Body of pancreas (tissue), 4 donors: ENCODE results near the gene GRIP1. TPM values are rescaled to one million over a fixed set of nuclear protein-coding genes. Genes with fewer than 3 reads are reported as not detected.

Source experiments
- ATAC-seq: fragments of 150-250 bp; one replicate; pipeline ENCODE4 v1.9.1; 2016
- DNase-seq, 4 donors: peaks; one replicate each; pipeline ENCODE4 v3.0.0-alpha.2; 2019
- H3K27ac ChIP-seq, 4 donors: fragments of 200-600 bp; sonication (generic); 1 replicate in 3 of 4; 2 replicates in 1 of 4; pipeline versions ENCODE4 v1.5.1 to v1.6.1; 2016 to 2019; ENCODE audit warnings: mild to moderate bottlenecking in 1 of 4, mixed read lengths in 1 of 4, moderate library complexity in 1 of 4
- H3K27me3 ChIP-seq, 2 donors: fragments of 200-600 bp; sonication (generic); one replicate each; pipeline ENCODE4 v1.6.0; 2016; ENCODE audit warnings: mild to moderate bottlenecking in 1 of 2
- H3K36me3 ChIP-seq, 2 donors: fragments of 200-600 bp; sonication (generic); replicated peaks in 1 of 2; 2 replicates each; pipeline ENCODE4 v1.5.1; 2016; ENCODE audit warnings: low read depth in 2 of 2; ENCODE audit not compliant: insufficient read depth in 1 of 2
- H3K4me1 ChIP-seq: fragments of 200-600 bp; sonication (generic); one replicate; pipeline ENCODE4 v1.6.0; 2016
- H3K4me3 ChIP-seq, 2 donors: fragments of 200-600 bp; sonication (generic); 1 replicate in 1 of 2; 2 replicates in 1 of 2; pipeline ENCODE4 v1.5.1; 2016 to 2019
- H3K9me3 ChIP-seq, 3 donors: fragments of 200-600 bp; sonication (generic); 1 replicate in 2 of 3; 2 replicates in 1 of 3; pipeline ENCODE4 v1.5.1; 2016
- POLR2A ChIP-seq, 3 donors: fragments of 450-650 bp; IDR thresholded peaks; one replicate each; pipeline ENCODE4 v1.6.1; 2016; ENCODE audit warnings: antibody characterized with exemption in 3 of 3, mild to moderate bottlenecking in 2 of 3
- WGBS, 2 donors: methylation state at CpG; one replicate each; pipeline ENCODE4 v1.1.5; 2017; 5-methylcytosine and 5-hydroxymethylcytosine counted together
- intact Hi-C: fragments of 100-400 bp; cut with DNase I; formaldehyde crosslinking; loops from one replicate; pipeline ENCODE4 v1.15.1; 2023
- total RNA-seq, 2 donors: library from RNA; depleted of rRNA; stranded (reverse); fragments of >200 nt; gene quantifications; one replicate each; pipeline ENCODE4 v1.1.0, GENCODE V29; 2016
- TF ChIP-seq, protein P1 (sequence below), 7 experiments: fragments of 450-650 bp in 4 of 7; fragments of 200-600 bp in 3 of 7; sonication (generic) in 3 of 7; IDR thresholded peaks; one replicate each; pipeline ENCODE4 v1.5.1; 2016 to 2019; ENCODE audit warnings: antibody characterized with exemption in 7 of 7

GRIP1 gene
- total RNA-seq, 2 donors from 2014 or later: 7.5 to 17.8 TPM

DNA sequence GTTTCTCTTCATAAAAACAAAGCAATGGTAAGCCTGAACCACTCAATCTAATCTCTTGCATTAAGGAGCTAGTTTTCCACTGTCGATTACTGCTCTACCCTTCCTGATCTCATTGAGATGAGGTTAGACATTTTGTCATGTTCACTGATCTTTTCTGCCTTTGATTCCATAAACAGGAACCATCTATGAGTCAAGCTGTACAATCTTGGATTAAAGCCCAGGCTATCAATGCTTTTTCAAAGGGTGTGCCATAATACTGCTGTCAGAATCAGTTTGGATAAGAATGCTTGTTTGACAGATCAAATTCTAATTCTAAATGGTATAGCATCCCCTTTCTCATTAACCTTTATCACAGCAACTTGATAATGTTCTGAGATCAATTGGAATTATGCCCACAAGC, 16.1 kb downstream of the GRIP1 start:
- DNase-seq: no peak
- Histone ChIP-seq H3K27me3 (no peaks in the 10 kb centered on the region), H3K4me3 (no peak overlapping the region), H3K36me3 (no peaks in the 10 kb centered on the region), H3K9me3 (no peaks in the 10 kb centered on the region), H3K27ac (no peak overlapping the region), H3K4me1 (no peaks in the 10 kb centered on the region)
- intact Hi-C loops: no loop called here
- no peak for ATAC-seq
- WGBS, 2 donors: 48 to 64% methylated on average over 1 of the region's 1 CpG
- TF ChIP-seq, protein P1, sequence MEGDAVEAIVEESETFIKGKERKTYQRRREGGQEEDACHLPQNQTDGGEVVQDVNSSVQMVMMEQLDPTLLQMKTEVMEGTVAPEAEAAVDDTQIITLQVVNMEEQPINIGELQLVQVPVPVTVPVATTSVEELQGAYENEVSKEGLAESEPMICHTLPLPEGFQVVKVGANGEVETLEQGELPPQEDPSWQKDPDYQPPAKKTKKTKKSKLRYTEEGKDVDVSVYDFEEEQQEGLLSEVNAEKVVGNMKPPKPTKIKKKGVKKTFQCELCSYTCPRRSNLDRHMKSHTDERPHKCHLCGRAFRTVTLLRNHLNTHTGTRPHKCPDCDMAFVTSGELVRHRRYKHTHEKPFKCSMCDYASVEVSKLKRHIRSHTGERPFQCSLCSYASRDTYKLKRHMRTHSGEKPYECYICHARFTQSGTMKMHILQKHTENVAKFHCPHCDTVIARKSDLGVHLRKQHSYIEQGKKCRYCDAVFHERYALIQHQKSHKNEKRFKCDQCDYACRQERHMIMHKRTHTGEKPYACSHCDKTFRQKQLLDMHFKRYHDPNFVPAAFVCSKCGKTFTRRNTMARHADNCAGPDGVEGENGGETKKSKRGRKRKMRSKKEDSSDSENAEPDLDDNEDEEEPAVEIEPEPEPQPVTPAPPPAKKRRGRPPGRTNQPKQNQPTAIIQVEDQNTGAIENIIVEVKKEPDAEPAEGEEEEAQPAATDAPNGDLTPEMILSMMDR (IDR thresholded peaks at IDR 0.05): no peak
- no peak for TF ChIP-seq POLR2A (IDR thresholded peaks at IDR 0.05)

GRCh38 chr12:66662179-66662578, 16.7 kb downstream of the GRIP1 start:
- no peaks in the 10 kb centered on the region for H3K27me3 ChIP-seq
- no peak for TF ChIP-seq POLR2A (IDR thresholded peaks at IDR 0.05)
- TF ChIP-seq, protein P1 (IDR thresholded peaks at IDR 0.05): no peak
- no peaks in the 10 kb centered on the region for H3K4me1 ChIP-seq
- no peaks in the 10 kb centered on the region for H3K36me3 ChIP-seq
- no peak overlapping the region for H3K27ac ChIP-seq
- no peaks in the 10 kb centered on the region for H3K9me3 ChIP-seq
- no peak overlapping the region for H3K4me3 ChIP-seq
- intact Hi-C loops: no loop called here
- ATAC-seq: no peak
- DNase-seq: no peak

DNA sequence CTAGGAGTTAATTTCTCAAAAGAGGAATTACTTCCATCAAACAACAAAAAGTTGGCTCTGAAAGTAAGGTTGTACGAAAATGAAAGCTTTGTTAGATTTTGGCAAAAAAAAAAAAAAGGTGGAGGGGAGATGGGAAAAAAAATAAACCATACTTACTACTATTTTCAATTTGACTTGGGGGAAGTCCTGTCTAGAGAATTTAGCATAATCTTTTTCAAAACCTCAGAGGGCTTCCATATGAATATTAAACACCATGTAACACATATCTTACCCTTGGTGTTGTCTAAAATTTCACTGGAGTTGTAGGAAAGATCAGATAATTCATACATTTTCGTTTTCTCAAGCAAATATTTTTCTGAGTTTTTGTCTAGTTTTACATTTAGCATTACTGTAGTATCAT, 17.5 kb downstream of the GRIP1 start:
- Histone ChIP-seq H3K4me1 (no peaks in the 10 kb centered on the region), H3K27me3 (no peaks in the 10 kb centered on the region), H3K4me3 (no peak overlapping the region), H3K9me3 (no peaks in the 10 kb centered on the region), H3K27ac (no peak overlapping the region), H3K36me3 (no peaks in the 10 kb centered on the region)
- intact Hi-C loops: no loop called here
- DNase-seq (no peak), ATAC-seq (no peak)
- WGBS, 2 donors: 67 to 81% methylated on average over 2 of the region's 2 CpGs
- no peak for TF ChIP-seq POLR2A (IDR thresholded peaks at IDR 0.05)
- TF ChIP-seq, protein P1 (IDR thresholded peaks at IDR 0.05): no peak

- no peak overlapping the region for H3K27ac ChIP-seq
- ATAC-seq (no peak), DNase-seq (no peak)
- no peaks in the 10 kb centered on the region for H3K27me3 ChIP-seq
- no peaks in the 10 kb centered on the region for H3K9me3 ChIP-seq
- intact Hi-C loops: no loop called here
- no peaks in the 10 kb centered on the region for H3K4me1 ChIP-seq
- no peak overlapping the region for H3K4me3 ChIP-seq
- H3K36me3 ChIP-seq: no peaks in the 10 kb centered on the region
- TF ChIP-seq POLR2A (IDR thresholded peaks at IDR 0.05): no peak
- TF ChIP-seq, protein P1 (IDR thresholded peaks at IDR 0.05): no peak
- WGBS, 2 donors: 76 to 91% methylated on average over 1 of the region's 1 CpG
These were observed 25.1 kb downstream of the GRIP1 start for GRCh38 chr12:66653796-66654195.

GRCh38 chr12:66648033-66648735, 30.7 kb downstream of the GRIP1 start:
- WGBS, 2 donors: 65 to 74% methylated on average over 10 of the region's 10 CpGs
- Histone ChIP-seq H3K9me3 (no peaks in the 10 kb centered on the region), H3K4me3 (no peak overlapping the region), H3K27ac (no peak overlapping the region), H3K27me3 (no peaks in the 10 kb centered on the region), H3K4me1 (no peaks in the 10 kb centered on the region), H3K36me3 (no peaks in the 10 kb centered on the region)
- no peak for DNase-seq
- intact Hi-C loops: no loop called here
- no peak for ATAC-seq
- TF ChIP-seq POLR2A (IDR thresholded peaks at IDR 0.05): no peak
- TF ChIP-seq, protein P1 (IDR thresholded peaks at IDR 0.05): no peak
